Measurements from ENCODE around the gene TMEM87A.

TMEM87A gene

GRCh38 chr15:42282344-42282743, 9.1 kb upstream of the TMEM87A start:
- DNase-seq (ENCODE audit: insufficient read length, low spot score): no peak
- TF ChIP-seq, protein P1, sequence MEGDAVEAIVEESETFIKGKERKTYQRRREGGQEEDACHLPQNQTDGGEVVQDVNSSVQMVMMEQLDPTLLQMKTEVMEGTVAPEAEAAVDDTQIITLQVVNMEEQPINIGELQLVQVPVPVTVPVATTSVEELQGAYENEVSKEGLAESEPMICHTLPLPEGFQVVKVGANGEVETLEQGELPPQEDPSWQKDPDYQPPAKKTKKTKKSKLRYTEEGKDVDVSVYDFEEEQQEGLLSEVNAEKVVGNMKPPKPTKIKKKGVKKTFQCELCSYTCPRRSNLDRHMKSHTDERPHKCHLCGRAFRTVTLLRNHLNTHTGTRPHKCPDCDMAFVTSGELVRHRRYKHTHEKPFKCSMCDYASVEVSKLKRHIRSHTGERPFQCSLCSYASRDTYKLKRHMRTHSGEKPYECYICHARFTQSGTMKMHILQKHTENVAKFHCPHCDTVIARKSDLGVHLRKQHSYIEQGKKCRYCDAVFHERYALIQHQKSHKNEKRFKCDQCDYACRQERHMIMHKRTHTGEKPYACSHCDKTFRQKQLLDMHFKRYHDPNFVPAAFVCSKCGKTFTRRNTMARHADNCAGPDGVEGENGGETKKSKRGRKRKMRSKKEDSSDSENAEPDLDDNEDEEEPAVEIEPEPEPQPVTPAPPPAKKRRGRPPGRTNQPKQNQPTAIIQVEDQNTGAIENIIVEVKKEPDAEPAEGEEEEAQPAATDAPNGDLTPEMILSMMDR (IDR thresholded peaks at IDR 0.05; ENCODE audit: insufficient read depth, missing control alignments): no peak
- no peak for FAIRE-seq

GRCh38 chr15:42279234-42279723, 6.0 kb upstream of the TMEM87A start:
- DNase-seq (ENCODE audit: insufficient read length, low spot score) (no peak), FAIRE-seq (no peak)
- TF ChIP-seq, protein P1 (IDR thresholded peaks at IDR 0.05; ENCODE audit: insufficient read depth, missing control alignments): no peak

DNA sequence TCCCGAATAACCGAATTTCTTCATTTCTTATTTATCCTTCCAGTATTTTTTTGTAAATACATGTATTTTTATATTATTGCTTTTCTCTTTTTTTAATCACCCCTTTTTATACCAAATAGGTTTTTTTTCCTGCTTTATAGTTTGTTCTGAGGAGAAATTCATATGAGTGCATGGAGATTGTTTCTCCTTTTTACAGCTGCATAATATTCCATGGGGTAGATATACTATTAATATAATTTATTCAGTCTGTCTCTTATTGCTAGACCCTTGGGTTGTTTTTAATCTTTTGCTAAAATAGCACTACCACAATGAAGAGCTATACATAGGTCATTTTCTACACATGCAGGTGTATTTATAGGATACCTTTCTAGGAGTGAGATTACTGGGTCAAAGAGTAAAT, 3.5 kb upstream of the TMEM87A start:
- TF ChIP-seq, protein P1 (IDR thresholded peaks at IDR 0.05; ENCODE audit: insufficient read depth, missing control alignments): no peak
- FAIRE-seq (no peak), DNase-seq (ENCODE audit: insufficient read length, low spot score) (no peak)

- no peak for FAIRE-seq
- DNase-seq (ENCODE audit: insufficient read length, low spot score): no peak
- TF ChIP-seq, protein P1 (IDR thresholded peaks at IDR 0.05; ENCODE audit: insufficient read depth, missing control alignments): no peak
Measured at GRCh38 chr15:42275780-42276391, 2.7 kb upstream of the TMEM87A start.

GRCh38 chr15:42274702-42274989, 1.4 kb upstream of the TMEM87A start:
- FAIRE-seq (no peak), DNase-seq (ENCODE audit: insufficient read length, low spot score) (no peak)
- TF ChIP-seq, protein P1 (IDR thresholded peaks at IDR 0.05; ENCODE audit: insufficient read depth, missing control alignments): no peak

- no peak for DNase-seq (ENCODE audit: insufficient read length, low spot score)
- no peak for FAIRE-seq
Measured at GRCh38 chr15:42273900-42274701, 868 bp upstream of the TMEM87A start.

More at GRCh38 chr15:42273900-42274701, 868 bp upstream of the TMEM87A start:
- TF ChIP-seq, protein P1 (IDR thresholded peaks at IDR 0.05; ENCODE audit: insufficient read depth, missing control alignments): no peak

Measured in D721Med (cell line).